Mesodermal cell (in vitro differentiated cells): Measurements from ENCODE around the gene ALG11.

ENCODE experiments used
- H3K27ac ChIP-seq: 2 replicates; pipeline ENCODE4 v1.7.0; 2013; ENCODE audit warnings: mild to moderate bottlenecking, low read depth, low read length, moderate library complexity; ENCODE audit not compliant: severe bottlenecking
- H3K36me3 ChIP-seq: 2 replicates; pipeline ENCODE4 v1.7.1; 2013; ENCODE audit warnings: mild to moderate bottlenecking, low read length, moderate library complexity; ENCODE audit not compliant: control insufficient read depth, insufficient read depth
- H3K4me1 ChIP-seq: one replicate; pipeline ENCODE4 v1.7.1; 2013; ENCODE audit warnings: mild to moderate bottlenecking, low read length; ENCODE audit not compliant: insufficient read depth, control insufficient read depth, poor library complexity, severe bottlenecking
- H3K4me3 ChIP-seq: 2 replicates; pipeline ENCODE4 v1.7.0; 2013; ENCODE audit warnings: low read length, control low read depth, mild to moderate bottlenecking; ENCODE audit not compliant: insufficient read depth, poor library complexity, severe bottlenecking; ENCODE audit errors: extremely low read depth
- H3K9me3 ChIP-seq: 2 replicates; pipeline ENCODE4 v1.7.1; 2013; ENCODE audit warnings: mild to moderate bottlenecking, low read length, moderate library complexity; ENCODE audit not compliant: control insufficient read depth
- WGBS, 2 experiments: methylation state at CpG; one replicate each; pipeline ENCODE4 v1.1.5; 2013; ENCODE audit warnings: missing lambda C conversion rate in 2 of 2; ENCODE audit not compliant: insufficient coverage in 2 of 2; 5-methylcytosine and 5-hydroxymethylcytosine counted together

The ALG11 gene

DNA sequence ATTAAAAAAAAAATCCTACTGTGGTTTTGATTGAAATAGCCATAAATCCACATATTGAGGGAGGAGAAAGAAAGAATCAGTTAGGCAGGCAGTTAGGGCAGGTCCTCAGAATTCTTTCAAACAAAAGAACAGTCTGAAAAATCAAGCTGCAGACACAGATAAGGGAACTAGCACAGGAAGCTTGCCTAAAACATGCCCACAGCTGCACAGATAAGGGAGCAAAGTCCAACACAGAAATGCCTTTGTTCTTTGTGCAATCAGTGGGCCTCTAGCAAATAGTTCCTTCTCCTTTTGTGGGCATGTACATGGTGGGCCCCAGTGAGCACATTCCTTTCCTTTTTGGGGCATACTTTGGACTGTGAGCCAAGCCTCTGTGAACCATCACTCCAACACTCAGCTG, 55.0 kb downstream of the ALG11 start:
- Histone ChIP-seq H3K36me3 (no peaks in the 10 kb centered on the region), H3K4me3 (no peak overlapping the region), H3K27ac (no peak overlapping the region), H3K4me1 (peaks cover 3% of the 10 kb centered on the region), H3K9me3 (peaks cover 49% of the 10 kb centered on the region)

DNA sequence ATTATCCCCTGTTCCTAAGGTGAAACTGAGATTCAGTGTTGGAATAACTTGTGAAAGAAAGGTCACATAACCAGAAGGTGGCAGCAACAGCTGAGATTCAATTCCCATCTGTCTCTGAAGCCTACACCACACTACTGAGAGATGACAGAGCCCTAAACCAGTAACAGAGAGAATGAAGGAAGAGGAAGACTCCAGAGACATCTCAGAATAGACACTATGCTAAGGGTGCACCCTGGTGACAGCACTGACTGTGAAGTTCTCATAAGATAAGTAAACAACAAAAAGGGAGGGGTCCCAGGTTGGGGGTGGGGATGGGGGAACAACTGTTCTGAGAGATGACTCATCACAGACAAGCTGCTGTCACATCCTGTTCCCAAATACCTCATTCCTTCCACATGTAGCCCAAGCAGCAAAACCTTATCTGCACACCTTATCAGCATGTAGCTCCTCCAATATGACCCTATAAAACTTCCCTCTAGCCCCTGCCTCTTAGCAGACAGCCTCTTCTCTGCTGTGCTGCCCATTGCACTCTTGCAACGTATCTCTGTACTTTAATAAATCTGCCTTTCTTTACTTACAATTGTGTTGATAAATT, 58.8 kb downstream of the ALG11 start:
- Histone ChIP-seq H3K4me3 (no peak overlapping the region), H3K4me1 (peaks cover 3% of the 10 kb centered on the region), H3K9me3 (peaks cover 43% of the 10 kb centered on the region), H3K27ac (no peak overlapping the region), H3K36me3 (no peaks in the 10 kb centered on the region)
- WGBS, 2 experiments = no CpG with 5 or more reads among the region's 1 CpG
